ENCODE measurements around the gene PEX11A. TPM values are rescaled to one million over a fixed set of nuclear protein-coding genes. Genes with fewer than 3 reads are reported as not detected.

PEX11A gene
- total RNA-seq, 1 experiment from 2014 or later, result 3.0 TPM

Other genes with a start within 250 kb of the PEX11A start
- gene RHCG, start 194.2 kb downstream of the PEX11A start, total RNA-seq (2021), result 0.23 to 0.37 TPM (median 0.31 TPM) in 3 replicates
- 33.7 to 37.4 TPM (median 33.8 TPM) in 3 replicates for gene TICRR, start 115.3 kb downstream of the PEX11A start, total RNA-seq (2021)
- gene KIF7, start 35.3 kb downstream of the PEX11A start, total RNA-seq (2021), result 20.4 to 21.8 TPM (median 21.3 TPM) in 3 replicates
- gene PLIN1, start 11.4 kb downstream of the PEX11A start, total RNA-seq (2021), result 0.37 to 0.70 TPM (median 0.48 TPM) in 3 replicates
- 0.09 TPM in 1 of 3 replicates, not detected in the others for gene WDR93, start 57 bp upstream of the PEX11A start, total RNA-seq (2021)
- 0.32 to 0.50 TPM (median 0.41 TPM) in 3 replicates for gene MESP1, start 60.5 kb upstream of the PEX11A start, total RNA-seq (2021)
- gene MESP2, start 85.6 kb upstream of the PEX11A start, total RNA-seq (2021), result 0.66 to 1.0 TPM (median 0.68 TPM) in 3 replicates
- 3.5 to 5.8 TPM (median 4.0 TPM) in 3 replicates for gene ANPEP, start 124.1 kb upstream of the PEX11A start, total RNA-seq (2021)
- 35.7 to 40.0 TPM (median 36.7 TPM) in 3 replicates for gene AP3S2, start 203.2 kb upstream of the PEX11A start, total RNA-seq (2021)
- gene ARPIN, start 222.2 kb upstream of the PEX11A start, total RNA-seq (2021), result 3.5 to 4.8 TPM (median 4.7 TPM) in 3 replicates